ENCODE measurements around the gene RHOG. TPM values are rescaled to one million over a fixed set of nuclear protein-coding genes. Genes with fewer than 3 reads are reported as not detected.

The RHOG gene
- total RNA-seq, 1 donor from 2014 or later, result 23.1 TPM

- intact Hi-C loops (cut with micrococcal nuclease), result loop anchor here (10.0 kb wide), 1 partner anchor 95 kb away; no protein-coding TSS in a partner anchor
Measured at GRCh38 chr11:3859373-3859881, 18.7 kb upstream of the RHOG start.

GRCh38 chr11:3857628-3858027 lies 16.9 kb upstream of the RHOG start:
- Histone ChIP-seq H3K27ac (replicated peaks) (no peak overlapping the region), H3K27me3 (ENCODE audit: low read depth) (peaks cover 14% of the 10 kb centered on the region), H3K9me3 (replicated peaks) (no peaks in the 10 kb centered on the region), H3K36me3 (no peaks in the 10 kb centered on the region), H3K4me3 (peak overlapping the region; percentile 92), H3K4me1 (peaks cover 81% of the 10 kb centered on the region)
- DNase-seq, result no peak
- TF ChIP-seq CTCF (IDR thresholded peaks at IDR 0.05; ENCODE audit: borderline replicate concordance), result no peak
- intact Hi-C loops (cut with micrococcal nuclease), result loop anchor here (10.0 kb wide), 1 partner anchor 97 kb away; no protein-coding TSS in a partner anchor

More at GRCh38 chr11:3859373-3859881, 18.7 kb upstream of the RHOG start:
- peaks cover 84% of the 10 kb centered on the region for H3K4me1 ChIP-seq
- TF ChIP-seq CTCF (IDR thresholded peaks at IDR 0.05; ENCODE audit: borderline replicate concordance), result no peak
- peak overlapping the region; percentile 57 for H3K27ac ChIP-seq (replicated peaks)
- H3K9me3 ChIP-seq (replicated peaks), result no peaks in the 10 kb centered on the region
- peak overlapping the region; percentile 8 for H3K4me3 ChIP-seq
- DNase-seq, result peak; percentile 69
- peaks cover 20% of the 10 kb centered on the region for H3K27me3 ChIP-seq (ENCODE audit: low read depth)
- H3K36me3 ChIP-seq, result no peaks in the 10 kb centered on the region

GRCh38 chr11:3856856-3857553 lies 16.2 kb upstream of the RHOG start:
- DNase-seq, result no peak
- H3K27me3 ChIP-seq (ENCODE audit: low read depth), result peaks cover 16% of the 10 kb centered on the region
- no peak for TF ChIP-seq CTCF (IDR thresholded peaks at IDR 0.05; ENCODE audit: borderline replicate concordance)
- no peaks in the 10 kb centered on the region for H3K36me3 ChIP-seq
- H3K9me3 ChIP-seq (replicated peaks), result no peaks in the 10 kb centered on the region
- no peak overlapping the region for H3K27ac ChIP-seq (replicated peaks)
- H3K4me3 ChIP-seq, result peak overlapping the region; percentile 92
- intact Hi-C loops (cut with micrococcal nuclease), result loop anchor here (10.0 kb wide), 1 partner anchor 98 kb away; no protein-coding TSS in a partner anchor
- H3K4me1 ChIP-seq, result peaks cover 78% of the 10 kb centered on the region

GRCh38 chr11:3855808-3856491 lies 15.2 kb upstream of the RHOG start:
- Histone ChIP-seq H3K9me3 (replicated peaks) (no peaks in the 10 kb centered on the region), H3K36me3 (no peaks in the 10 kb centered on the region), H3K27ac (replicated peaks) (peak overlapping the region; percentile 96), H3K4me1 (peaks cover 67% of the 10 kb centered on the region), H3K4me3 (peak overlapping the region; percentile 92), H3K27me3 (ENCODE audit: low read depth) (peaks cover 20% of the 10 kb centered on the region)
- peak; percentile 56 for DNase-seq
- intact Hi-C loops (cut with micrococcal nuclease), result loop anchor here (10.0 kb wide), 1 partner anchor 99 kb away; no protein-coding TSS in a partner anchor
- TF ChIP-seq CTCF (IDR thresholded peaks at IDR 0.05; ENCODE audit: borderline replicate concordance), result no peak

GRCh38 chr11:3854977-3855807 lies 14.4 kb upstream of the RHOG start, which contains the start of gene STIM1:
Gene STIM1, plus strand, starts transcription at chr11:3855664. Its CDS starts 607 bp downstream, at chr11:3856271.
- Histone ChIP-seq H3K36me3 (no peaks in the 10 kb centered on the region), H3K9me3 (replicated peaks) (no peaks in the 10 kb centered on the region), H3K4me1 (peaks cover 60% of the 10 kb centered on the region), H3K27me3 (ENCODE audit: low read depth) (peaks cover 21% of the 10 kb centered on the region), H3K4me3 (peak within 1 kb of the TSS; percentile 92), H3K27ac (replicated peaks) (peak within 1 kb of the TSS; percentile 96)
- DNase-seq, result peak; percentile 95
- intact Hi-C loops (cut with micrococcal nuclease), result loop anchor here (10.0 kb wide), 1 partner anchor 100 kb away; no protein-coding TSS in a partner anchor
- TF ChIP-seq CTCF (IDR thresholded peaks at IDR 0.05; ENCODE audit: borderline replicate concordance), result peak; percentile 98

All from left ventricle myocardium inferior (tissue), 1 donor.